ENCODE measurements around the gene APOBEC4. TPM values are rescaled to one million over a fixed set of nuclear protein-coding genes. Genes with fewer than 3 reads are reported as not detected.
A peak's percentile ranks its signal among the peaks of the same experiment; 100 is the strongest.

APOBEC4 gene
- total and polyA plus RNA-seq, 2 experiments from 2014 or later = not detected

DNA sequence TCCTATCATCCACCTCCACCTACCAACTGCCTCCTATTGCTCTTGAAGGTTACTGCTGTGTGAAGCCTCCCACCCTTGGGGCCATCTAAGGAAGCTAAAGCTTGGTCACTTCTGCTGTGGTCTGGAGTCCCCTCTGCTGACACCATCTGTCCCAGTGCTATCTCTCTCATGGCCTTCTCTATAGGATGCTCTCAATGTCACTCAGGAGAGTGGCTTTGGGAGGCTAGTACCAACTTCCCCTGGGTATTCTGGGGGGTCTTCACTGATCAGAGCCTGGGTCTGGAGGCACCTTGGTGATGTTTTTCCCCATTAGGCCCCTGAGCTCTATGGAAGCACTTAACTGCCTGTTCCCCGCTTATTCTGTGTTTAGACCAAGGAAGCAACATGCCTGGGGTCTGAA is 50.6 kb downstream of the APOBEC4 start:
- Histone ChIP-seq H3K9me3 (ENCODE audit: low read depth) (no peaks in the 10 kb centered on the region), H3K79me2 (ENCODE audit: insufficient read depth) (no peaks in the 10 kb centered on the region), H3F3A (ENCODE audit: insufficient read depth) (peaks cover 28% of the 10 kb centered on the region), H3K4me2 (ENCODE audit: unreplicated experiment) (no peak overlapping the region), H3K36me3 (ENCODE audit: low read depth) (no peaks in the 10 kb centered on the region), H3K4me1 (ENCODE audit: insufficient read depth) (peaks cover 42% of the 10 kb centered on the region), H3K27me3 (replicated peaks; ENCODE audit: insufficient read depth) (no peaks in the 10 kb centered on the region), H4K20me1 (ENCODE audit: insufficient read depth) (no peaks in the 10 kb centered on the region), H3K27ac (no peak overlapping the region), H3K4me3 (no peak overlapping the region), H2AFZ (no peak overlapping the region), H3K9me2 (ENCODE audit: insufficient read depth) (no peaks in the 10 kb centered on the region), H3K9ac (no peak overlapping the region)
- no peak for DNase-seq
- in situ Hi-C loops (cut with MboI) = no loop called here
- 93 to 100% methylated on average over 1 of the region's 1 CpG for WGBS, 2 experiments (ENCODE audit: low coverage in 1 of 2, low lambda C conversion rate in 2 of 2, missing lambda C conversion rate in 2 of 2)
- no peak for TF ChIP-seq EZH2 (IDR thresholded peaks at IDR 0.05; ENCODE audit: insufficient read depth, poor library complexity, severe bottlenecking)

DNA sequence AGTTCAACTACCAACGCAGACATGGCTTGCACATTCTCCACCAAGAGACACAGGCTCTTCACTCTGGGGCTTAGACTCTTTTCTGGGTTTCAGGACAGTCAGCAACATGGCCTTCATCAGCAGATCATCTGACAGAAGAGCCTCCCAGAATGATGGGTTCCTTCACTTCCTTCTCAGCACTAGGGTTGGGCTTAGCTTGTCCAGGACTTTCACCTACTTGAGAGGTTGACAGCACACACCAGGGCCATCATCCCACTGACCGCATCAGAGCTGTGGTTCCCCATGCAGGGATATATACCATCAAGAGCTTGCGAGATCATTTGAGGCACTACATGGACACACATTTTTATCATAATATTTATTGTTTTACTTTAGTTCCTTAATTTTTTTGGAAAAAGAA is 52.5 kb downstream of the APOBEC4 start:
- no peaks in the 10 kb centered on the region for H4K20me1 ChIP-seq (ENCODE audit: insufficient read depth)
- no peaks in the 10 kb centered on the region for H3K36me3 ChIP-seq (ENCODE audit: low read depth)
- 52 to 60% methylated on average over 3 of the region's 3 CpGs for WGBS, 2 experiments (ENCODE audit: low coverage in 1 of 2, low lambda C conversion rate in 2 of 2, missing lambda C conversion rate in 2 of 2)
- H3K4me1 ChIP-seq (ENCODE audit: insufficient read depth) = peaks cover 41% of the 10 kb centered on the region
- H3K9me3 ChIP-seq (ENCODE audit: low read depth) = no peaks in the 10 kb centered on the region
- peak overlapping the region; percentile 1 for H3K4me2 ChIP-seq (ENCODE audit: unreplicated experiment)
- peak overlapping the region; percentile 66 for H3K27ac ChIP-seq
- in situ Hi-C loops (cut with MboI) = no loop called here
- peak overlapping the region; percentile 11; the same call in 1 of the 2 replicates for H3K9ac ChIP-seq
- H2AFZ ChIP-seq = 0 out of 2 replicates have a peak overlapping the region, but pooled peaks have one; percentile 6
- peaks cover 32% of the 10 kb centered on the region for H3F3A ChIP-seq (ENCODE audit: insufficient read depth)
- no peak for TF ChIP-seq EZH2 (IDR thresholded peaks at IDR 0.05; ENCODE audit: insufficient read depth, poor library complexity, severe bottlenecking)
- TF ChIP-seq EZH2phosphoT487 (IDR thresholded peaks at IDR 0.05; ENCODE audit: insufficient read depth, low read depth) = no peak
- H3K4me3 ChIP-seq = no peak overlapping the region
- H3K27me3 ChIP-seq (replicated peaks; ENCODE audit: insufficient read depth) = no peaks in the 10 kb centered on the region
- no peaks in the 10 kb centered on the region for H3K9me2 ChIP-seq (ENCODE audit: insufficient read depth)
- no peak for DNase-seq
- H3K79me2 ChIP-seq (ENCODE audit: insufficient read depth) = no peaks in the 10 kb centered on the region

DNA sequence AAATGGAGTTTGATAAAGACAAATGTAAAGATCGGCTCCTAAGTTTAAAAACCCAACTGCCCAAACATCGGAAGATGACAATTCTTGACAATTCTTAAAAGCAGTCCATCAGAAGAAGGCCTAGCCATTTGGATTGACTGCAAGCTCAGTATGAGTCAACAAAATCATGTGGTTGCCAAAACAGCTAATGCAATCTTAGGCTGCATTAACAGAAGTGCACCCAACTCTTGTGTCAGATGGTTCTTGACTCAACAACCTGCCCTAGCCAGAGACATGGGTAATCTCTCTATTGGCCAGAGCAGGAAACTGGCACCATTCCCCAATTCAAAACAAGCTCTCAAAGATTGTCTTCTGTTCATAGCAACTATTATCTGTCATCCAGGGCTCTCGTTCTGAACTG is 53.0 kb downstream of the APOBEC4 start:
- 0 out of 2 replicates have a peak overlapping the region, but pooled peaks have one; percentile 6 for H2AFZ ChIP-seq
- H3K9me3 ChIP-seq (ENCODE audit: low read depth) = no peaks in the 10 kb centered on the region
- H3K36me3 ChIP-seq (ENCODE audit: low read depth) = no peaks in the 10 kb centered on the region
- H3F3A ChIP-seq (ENCODE audit: insufficient read depth) = peaks cover 32% of the 10 kb centered on the region
- H3K27ac ChIP-seq = peak overlapping the region; percentile 66
- 7 to 8% methylated on average over 3 of the region's 3 CpGs for WGBS, 2 experiments (ENCODE audit: low coverage in 1 of 2, low lambda C conversion rate in 2 of 2, missing lambda C conversion rate in 2 of 2)
- H3K79me2 ChIP-seq (ENCODE audit: insufficient read depth) = no peaks in the 10 kb centered on the region
- peaks cover 41% of the 10 kb centered on the region for H3K4me1 ChIP-seq (ENCODE audit: insufficient read depth)
- no peak for TF ChIP-seq EZH2phosphoT487 (IDR thresholded peaks at IDR 0.05; ENCODE audit: insufficient read depth, low read depth)
- no peak for TF ChIP-seq EZH2 (IDR thresholded peaks at IDR 0.05; ENCODE audit: insufficient read depth, poor library complexity, severe bottlenecking)
- H4K20me1 ChIP-seq (ENCODE audit: insufficient read depth) = no peaks in the 10 kb centered on the region
- in situ Hi-C loops (cut with MboI) = no loop called here
- no peaks in the 10 kb centered on the region for H3K27me3 ChIP-seq (replicated peaks; ENCODE audit: insufficient read depth)
- peak overlapping the region; percentile 1 for H3K4me2 ChIP-seq (ENCODE audit: unreplicated experiment)
- no peak overlapping the region for H3K4me3 ChIP-seq
- H3K9ac ChIP-seq = no peak overlapping the region
- DNase-seq = peak; percentile 93
- H3K9me2 ChIP-seq (ENCODE audit: insufficient read depth) = no peaks in the 10 kb centered on the region

DNA sequence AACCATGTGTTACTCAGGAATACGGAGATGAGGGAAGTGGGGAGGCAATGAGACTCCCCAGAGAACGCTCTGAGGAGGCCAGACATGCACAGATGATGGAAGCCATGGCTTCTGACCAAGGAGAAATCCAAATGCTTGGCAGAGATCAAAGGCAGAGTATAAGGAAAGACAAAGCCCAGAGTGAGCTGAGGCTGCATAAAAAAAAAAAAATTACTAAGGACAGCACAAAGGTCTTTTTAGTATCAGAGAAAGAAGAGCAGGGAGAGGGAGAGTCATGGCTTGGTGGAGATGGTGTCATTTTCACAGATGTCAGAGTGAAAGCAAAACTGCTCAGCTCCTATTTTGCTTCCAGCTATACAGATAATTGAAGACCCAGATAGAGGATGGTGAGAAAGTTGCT is 54.7 kb downstream of the APOBEC4 start:
- no peak for TF ChIP-seq EZH2 (IDR thresholded peaks at IDR 0.05; ENCODE audit: insufficient read depth, poor library complexity, severe bottlenecking)
- TF ChIP-seq EZH2phosphoT487 (IDR thresholded peaks at IDR 0.05; ENCODE audit: insufficient read depth, low read depth) = no peak
- Histone ChIP-seq H3K27ac (peak overlapping the region; percentile 10), H3K9me2 (ENCODE audit: insufficient read depth) (no peaks in the 10 kb centered on the region), H3F3A (ENCODE audit: insufficient read depth) (peaks cover 22% of the 10 kb centered on the region), H3K4me2 (ENCODE audit: unreplicated experiment) (peak overlapping the region; percentile 14), H3K36me3 (ENCODE audit: low read depth) (no peaks in the 10 kb centered on the region), H2AFZ (peak overlapping the region; percentile 33), H3K4me1 (ENCODE audit: insufficient read depth) (peaks cover 29% of the 10 kb centered on the region), H3K9me3 (ENCODE audit: low read depth) (no peaks in the 10 kb centered on the region), H3K79me2 (ENCODE audit: insufficient read depth) (no peaks in the 10 kb centered on the region), H3K9ac (no peak overlapping the region), H4K20me1 (ENCODE audit: insufficient read depth) (no peaks in the 10 kb centered on the region), H3K4me3 (no peak overlapping the region), H3K27me3 (replicated peaks; ENCODE audit: insufficient read depth) (no peaks in the 10 kb centered on the region)
- WGBS, 2 experiments (ENCODE audit: low coverage in 1 of 2, low lambda C conversion rate in 2 of 2, missing lambda C conversion rate in 2 of 2) = 33 to 43% methylated on average over 2 of the region's 2 CpGs
- peak; percentile 30 for DNase-seq
- in situ Hi-C loops (cut with MboI) = no loop called here
